H1 (cell line): ENCODE data around the gene DOCK8. TPM values are rescaled to one million over a fixed set of nuclear protein-coding genes. Genes with fewer than 3 reads are reported as not detected.

ENCODE experiments used
- BRCA1 ChIP-seq: IDR thresholded peaks from 2 replicates; pipeline ENCODE4 v1.6.1; 2012; ENCODE audit warnings: low read depth, low read length, improper control_type of control experiment
- FOSL1 ChIP-seq: IDR thresholded peaks from 2 replicates; pipeline ENCODE4 v1.6.1; 2011; ENCODE audit warnings: mild to moderate bottlenecking, low read depth, low read length, moderate library complexity; ENCODE audit not compliant: insufficient read depth
- MAX ChIP-seq: IDR thresholded peaks from 2 replicates; pipeline ENCODE4 v1.6.1; 2012; ENCODE audit warnings: inconsistent platforms
- RXRA ChIP-seq: IDR thresholded peaks from 2 replicates; pipeline ENCODE4 v1.6.1; 2011; ENCODE audit warnings: low read depth, mild to moderate bottlenecking, low read length, moderate library complexity; ENCODE audit not compliant: insufficient read depth
- SP1 ChIP-seq: IDR thresholded peaks from 2 replicates; pipeline ENCODE4 v1.6.1; 2011; ENCODE audit warnings: low read depth, low read length
- polyA plus RNA-seq, 7 experiments: library from polyadenylated mRNA; depleted of rRNA in 3 of 7; stranded (reverse) in 5 of 7; unstranded in 2 of 7; fragments of >200 nt in 5 of 7; fragments of 200-250 nt in 2 of 7; gene quantifications; 1 replicate in 5 of 7; 2 replicates in 1 of 7; 4 replicates in 1 of 7; pipeline versions ENCODE4 v1.2.1 to v1.2.3, GENCODE V29; 2011 to 2013; ENCODE audit warnings: missing spikeins in 2 of 7, mixed read lengths in 2 of 7
- total RNA-seq: library from RNA; stranded (reverse); fragmentation: NEBNext Ultra II Directional; extraction: Animal tissue kit (Norgen Biotek cat#: 25700); gene quantifications from 2 replicates; pipeline ENCODE4 v1.2.1, GENCODE V29; 2021

The DOCK8 gene
- total and polyA plus RNA-seq, 2 of the 8 experiments (the other 6 are each of a cell fraction or from before 2014, with no cell fraction given): 0.57 to 2.0 TPM

GRCh38 chr9:446074-446699 is 231.5 kb downstream of the DOCK8 start (continued):
- TF ChIP-seq RXRA: no peak
- TF ChIP-seq SP1: no peak
- no peak for TF ChIP-seq MAX
- no peak for TF ChIP-seq BRCA1
- no peak for TF ChIP-seq FOSL1
